ENCODE results near the gene PRMT5. TPM values are rescaled to one million over a fixed set of nuclear protein-coding genes. Genes with fewer than 3 reads are reported as not detected.
"Not testable (repeated sequence)": the region's sequence is repeated elsewhere in the genome, so short reads cannot be mapped to it uniquely, and the experiment has no call there.

Gene PRMT5
- total RNA-seq (2014; rRNA removed): 51.7 and 66.0 TPM in 2 replicates
- 192 TPM for polyA plus RNA-seq (2012)

GRCh38 chr14:22929104-22929960 lies at the start of gene PRMT5:
TSS of gene PRMT5 (minus strand) at chr14:22929376. CDS start at chr14:22929361, 15 bp downstream.
- peak; percentile 100 for DNase-seq (ENCODE audit: low read depth)

DNA sequence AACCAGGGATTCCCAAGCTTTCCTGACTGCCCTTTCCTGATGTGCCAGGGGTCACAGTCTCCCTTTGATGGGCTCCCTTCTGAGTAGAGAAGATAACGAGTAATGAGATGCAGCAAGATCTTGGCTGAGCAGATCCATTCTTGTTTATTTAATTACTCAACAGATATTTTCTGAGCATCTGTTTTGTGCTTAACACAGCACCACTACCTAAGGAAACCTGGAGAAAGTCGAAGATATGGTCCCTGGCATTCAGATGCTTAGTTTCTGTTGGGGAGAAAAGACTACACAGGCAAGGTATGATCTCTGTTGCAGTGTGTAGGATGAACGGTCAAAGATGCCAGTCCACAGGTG lies 49.3 kb upstream of the PRMT5 start:
- peak; percentile 25 for DNase-seq (ENCODE audit: low read depth)

DNA sequence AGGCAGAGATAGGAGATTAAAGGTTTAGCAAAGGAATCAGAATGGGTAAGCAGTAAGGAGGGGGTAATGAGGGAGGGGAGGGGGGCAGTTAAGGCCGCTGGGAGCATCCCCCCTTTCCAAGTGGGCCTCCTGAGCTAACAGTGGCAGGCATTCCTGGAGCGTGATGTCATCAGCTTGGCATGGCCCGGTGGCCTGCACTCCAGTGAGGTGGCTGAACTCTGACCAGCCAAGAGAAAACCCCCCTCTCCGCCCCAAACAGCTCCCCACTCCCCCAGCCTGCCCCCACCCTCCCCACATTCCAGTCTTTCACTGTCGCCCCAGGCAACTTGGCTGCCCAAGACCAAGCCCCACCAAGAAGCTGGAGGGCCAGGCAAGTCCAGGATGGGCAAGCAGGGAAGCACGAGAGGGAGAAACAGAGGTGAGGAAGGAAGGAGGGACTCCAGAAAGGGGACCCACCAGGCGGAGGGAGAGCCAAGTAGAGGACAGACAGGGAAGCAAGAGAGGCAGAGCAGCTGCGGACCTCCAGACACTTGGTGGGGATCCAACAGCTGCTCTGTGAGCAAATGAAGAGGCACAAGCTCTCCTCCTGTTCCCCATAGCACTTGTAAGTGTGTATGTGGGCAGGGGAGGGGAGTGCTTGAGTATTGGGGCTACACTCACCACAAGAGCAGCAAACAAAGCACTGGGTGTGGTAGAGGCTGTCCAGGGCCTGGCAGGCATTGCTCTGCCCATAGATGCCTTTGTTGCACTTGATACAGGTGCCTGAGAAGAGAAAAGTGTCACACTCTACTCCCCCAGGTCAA lies 48.7 kb upstream of the PRMT5 start:
- DNase-seq (ENCODE audit: low read depth): peak; percentile 94

GRCh38 chr14:22977434-22977683 lies 48.2 kb upstream of the PRMT5 start:
- DNase-seq (ENCODE audit: low read depth): no peak

- DNase-seq (ENCODE audit: low read depth): peak; percentile 46
Observed at GRCh38 chr14:22976620-22977433, 47.7 kb upstream of the PRMT5 start.

DNA sequence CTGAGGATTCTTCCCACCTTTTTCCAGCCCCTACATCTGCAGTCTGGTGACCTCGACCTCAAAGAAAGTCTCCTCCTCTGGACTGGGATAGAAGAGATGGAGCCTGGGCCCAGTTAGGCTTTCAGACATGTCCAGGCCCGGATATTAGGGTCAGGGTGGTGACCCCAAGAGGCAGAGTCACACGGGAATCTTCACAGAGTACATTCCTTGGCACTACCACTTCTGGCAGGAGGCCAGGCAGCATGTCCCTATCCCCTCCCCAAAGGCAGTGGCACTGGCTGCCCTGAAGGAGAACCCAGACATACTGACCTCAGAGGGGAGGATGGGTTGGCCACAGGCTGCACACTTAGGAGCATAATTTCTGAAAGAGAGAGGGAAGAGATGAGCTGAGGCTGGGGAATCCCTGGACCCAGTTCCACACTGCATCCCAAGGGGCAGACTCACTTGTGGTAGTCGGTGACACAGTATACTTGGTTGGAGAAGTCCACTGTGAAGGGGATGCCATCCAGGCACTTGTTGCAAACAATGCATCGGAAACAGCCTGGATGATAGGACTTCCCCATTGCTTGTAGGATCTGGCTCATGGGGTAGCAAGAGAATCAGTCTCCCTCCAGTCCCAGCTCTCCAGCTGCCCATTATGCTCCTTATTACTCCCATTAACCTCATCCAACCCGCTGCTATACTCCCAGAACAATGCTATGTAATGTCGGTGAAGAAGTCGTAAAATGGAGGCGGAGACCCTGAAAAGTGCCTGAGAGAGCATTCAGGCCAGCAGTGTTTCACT lies 45.5 kb upstream of the PRMT5 start:
- peak; percentile 75 for DNase-seq (ENCODE audit: low read depth)

GRCh38 chr14:22973217-22974032 lies 44.2 kb upstream of the PRMT5 start:
- DNase-seq (ENCODE audit: low read depth): peak; percentile 75

GRCh38 chr14:22972313-22972930 lies 43.2 kb upstream of the PRMT5 start:
- DNase-seq (ENCODE audit: low read depth): no peak

DNA sequence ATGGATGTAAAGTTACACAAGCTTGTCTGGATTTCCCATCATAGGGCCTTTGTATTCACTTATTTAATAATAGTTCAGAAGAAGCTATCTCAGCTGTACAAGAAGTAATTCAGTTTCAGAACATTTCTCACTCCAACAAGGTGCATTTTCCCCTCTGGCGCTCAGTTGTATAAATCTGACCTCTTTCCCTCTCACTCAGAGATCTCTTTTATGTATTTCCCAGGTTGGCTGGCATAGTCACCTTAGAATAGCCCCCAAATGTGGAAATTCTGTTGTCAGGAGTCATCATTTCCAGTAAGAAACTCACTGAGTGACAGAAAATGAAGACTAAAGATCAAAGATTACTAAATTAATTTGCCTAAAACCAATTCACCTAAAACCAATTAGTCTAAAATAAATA lies 42.0 kb upstream of the PRMT5 start:
- DNase-seq (ENCODE audit: low read depth): no peak

DNA sequence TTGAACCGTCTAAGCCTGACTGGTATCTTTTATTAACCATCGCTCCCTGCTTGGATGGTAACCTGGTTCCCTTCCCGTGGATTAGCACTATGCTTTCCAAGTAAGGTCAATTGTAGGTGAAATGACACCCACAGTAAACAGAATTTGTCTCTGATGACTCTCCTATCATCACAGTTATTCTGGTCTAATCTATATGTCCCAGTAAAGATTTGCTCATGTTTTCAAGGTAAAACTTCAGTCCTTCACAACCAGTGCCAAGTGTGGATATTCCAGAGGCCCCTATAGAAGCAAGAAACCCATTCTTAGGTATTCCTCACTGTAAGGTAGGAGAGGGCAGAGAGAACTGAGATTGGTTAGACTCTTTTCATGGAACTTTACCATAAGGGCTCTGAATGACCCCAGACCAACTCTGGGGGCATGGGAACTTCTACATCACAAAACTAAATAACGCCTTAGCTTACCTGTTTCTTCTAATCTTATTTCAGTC lies 37.6 kb upstream of the PRMT5 start:
- no peak for DNase-seq (ENCODE audit: low read depth)

- not testable (repeated sequence) for DNase-seq (ENCODE audit: low read depth)
Observed at GRCh38 chr14:22965916-22966782, 37.0 kb upstream of the PRMT5 start.

- DNase-seq (ENCODE audit: low read depth): no peak
Observed at GRCh38 chr14:22962061-22962676, 33.0 kb upstream of the PRMT5 start.

DNA sequence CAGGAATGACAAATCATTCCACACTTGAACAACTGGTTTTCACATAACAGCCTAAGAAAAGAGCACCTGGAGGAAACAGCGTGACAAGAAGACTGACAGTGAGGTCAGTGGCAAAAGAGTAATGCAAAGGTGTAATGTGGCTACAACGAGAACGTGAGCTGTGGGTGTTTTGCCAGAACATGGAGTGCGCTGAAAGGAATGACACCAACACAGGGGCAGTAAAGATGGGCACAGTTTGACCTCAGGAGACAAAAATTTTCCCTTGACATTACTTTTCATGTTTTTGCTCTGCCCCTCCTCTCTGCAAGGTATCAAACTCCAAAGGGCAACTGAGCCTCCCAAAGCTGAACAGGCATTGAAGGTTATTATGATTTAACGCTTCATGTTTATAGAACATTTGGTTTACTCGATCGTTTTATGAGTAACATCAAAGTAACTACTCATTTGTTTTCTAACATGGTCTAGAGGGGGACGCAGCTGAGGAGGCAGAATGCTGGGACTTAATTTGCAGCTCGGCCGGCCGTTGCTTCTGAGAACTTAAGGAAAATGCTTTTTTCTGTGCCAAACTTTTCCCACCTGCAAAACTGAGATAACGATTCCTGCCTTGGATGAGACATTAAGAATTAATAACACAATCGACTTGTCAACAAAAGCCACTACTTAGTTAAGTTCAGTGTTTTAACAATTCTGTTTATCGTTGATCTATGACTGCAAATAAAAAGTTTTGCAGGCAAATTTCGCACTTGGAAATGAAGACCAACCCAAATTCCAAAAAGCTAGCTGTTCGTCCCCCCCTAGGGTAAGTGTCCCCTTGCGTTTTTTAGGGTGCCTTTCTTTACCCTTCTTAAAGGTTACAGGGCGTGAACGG lies 26.8 kb upstream of the PRMT5 start:
- DNase-seq (ENCODE audit: low read depth): peak; percentile 31

GRCh38 chr14:22952418-22952817 lies 23.2 kb upstream of the PRMT5 start:
- DNase-seq (ENCODE audit: low read depth): no peak

DNA sequence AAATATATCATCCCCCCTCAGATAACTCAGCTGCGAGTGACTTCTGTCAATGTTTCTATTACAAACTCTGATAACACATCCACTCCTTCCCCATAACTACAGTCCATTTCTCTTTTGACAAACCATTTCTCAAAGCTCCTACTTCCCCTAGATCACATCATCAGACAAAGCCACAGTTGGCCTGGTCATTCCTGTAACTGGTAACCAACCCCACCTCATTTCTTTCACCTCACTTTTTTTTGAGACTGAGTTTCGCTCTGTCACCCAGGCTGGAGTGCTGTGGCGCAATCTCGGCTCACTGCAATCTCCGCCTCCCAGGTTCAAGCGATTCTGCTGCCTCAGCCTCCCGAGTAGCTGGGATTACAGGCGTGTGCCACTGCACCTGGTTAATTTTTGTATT lies 22.6 kb upstream of the PRMT5 start:
- DNase-seq (ENCODE audit: low read depth): not testable (repeated sequence)

DNA sequence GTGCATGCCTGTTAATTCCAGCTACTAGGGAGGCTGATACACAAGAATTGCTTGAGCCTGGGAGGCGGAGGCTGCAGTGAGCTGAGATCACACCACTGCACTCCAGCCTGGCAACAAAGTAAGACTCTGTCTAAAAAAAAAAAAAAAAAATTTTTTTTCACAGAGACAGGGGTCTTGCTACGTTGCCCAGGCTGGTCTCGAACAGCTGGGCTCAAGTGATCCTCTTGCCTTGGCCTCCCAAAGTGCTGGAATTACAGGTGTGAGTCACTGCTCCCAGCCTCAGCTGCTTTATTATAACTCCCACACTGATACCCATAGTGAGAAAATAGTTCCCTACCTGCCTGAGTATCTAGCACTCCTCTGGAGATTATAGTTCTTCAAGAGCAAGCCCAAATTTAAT lies 16.5 kb upstream of the PRMT5 start:
- no peak for DNase-seq (ENCODE audit: low read depth)

DNA sequence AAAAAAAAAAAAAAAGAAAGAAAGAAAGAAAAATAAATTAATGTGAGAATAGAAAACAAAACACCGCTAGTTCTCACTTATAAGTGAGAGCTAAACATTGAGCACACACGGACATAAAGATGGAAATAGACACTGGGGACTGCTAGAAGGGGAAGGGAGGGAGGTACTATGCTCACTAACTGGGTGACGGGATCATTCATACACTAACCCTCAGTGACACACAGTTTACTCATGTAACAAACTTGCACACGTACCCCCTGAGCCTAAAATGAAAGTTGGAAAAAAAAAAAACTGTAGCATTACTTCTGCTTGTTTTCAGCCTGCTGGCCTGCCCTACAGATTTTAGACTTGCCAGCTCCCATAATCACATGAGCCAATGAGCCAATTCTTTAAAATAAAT lies 10.5 kb upstream of the PRMT5 start:
- DNase-seq (ENCODE audit: low read depth): peak; percentile 60

All from LHCN-M2 (cell line).